ENCODE results near the gene LSAMP.

GRCh38 chr3:116097226-116097625 lies 348.1 kb downstream of the LSAMP start:
- no peak for TF ChIP-seq POLR2AphosphoS5 (IDR thresholded peaks at IDR 0.05)
- TF ChIP-seq CTCF (IDR thresholded peaks at IDR 0.05), result no peak

Measured in esophagus muscularis mucosa (tissue), 3 donors.